AG04450 (cell line): ENCODE data around the gene GALM. TPM values are rescaled to one million over a fixed set of nuclear protein-coding genes. Genes with fewer than 3 reads are reported as not detected.
"Not testable (repeated sequence)": the region's sequence is repeated elsewhere in the genome, so short reads cannot be mapped to it uniquely, and the experiment has no call there.

Experiments used
- CTCF ChIA-PET: fragments of 300-600, 350-600 bp; formaldehyde crosslinking; extraction: SDS; loops from one replicate; lab custom pipeline; 2022; ENCODE audit warnings: antibody characterized with exemption, inconsistent platforms; lab: Charles Lee
- POLR2A ChIA-PET: fragments of 350-600 bp; formaldehyde crosslinking; extraction: SDS; loops from one replicate; lab custom pipeline; 2021; ENCODE audit warnings: antibody characterized with exemption, inconsistent platforms; lab: Yijun Ruan, JAX
- DNase-seq: peaks from one replicate; pipeline ENCODE4 v3.0.0-alpha.2; 2011; ENCODE audit warnings: low read depth, low spot score
- H3K27ac ChIP-seq: one replicate; pipeline ENCODE4 v1.5.1; 2012; ENCODE audit warnings: low read depth, low read length, control low read depth
- H3K27me3 ChIP-seq: one replicate; pipeline ENCODE4 v1.6.0; 2012; ENCODE audit warnings: low read length; ENCODE audit not compliant: control insufficient read depth, insufficient read depth
- H3K4me3 ChIP-seq: 2 replicates; pipeline ENCODE4 v1.5.1; 2011; ENCODE audit warnings: mild to moderate bottlenecking, low read depth, low read length, control low read depth
- H3K9me3 ChIP-seq: 2 replicates; pipeline ENCODE4 v1.5.1; 2012; ENCODE audit warnings: low read length; ENCODE audit not compliant: control insufficient read depth, insufficient read depth
- CTCF ChIP-seq: IDR thresholded peaks from 2 replicates; pipeline ENCODE4 v1.5.1; 2011; ENCODE audit warnings: low read depth, low read length, control low read depth, inconsistent platforms
- polyA plus RNA-seq: library from polyadenylated mRNA; depleted of rRNA; stranded (reverse); fragments of >200 nt; gene quantifications from 2 replicates; pipeline ENCODE4 v1.2.3, GENCODE V29; 2011

Gene GALM
- polyA plus RNA-seq, 1 experiment, result 19.0 TPM

GRCh38 chr2:38700881-38701458, 35.1 kb downstream of the GALM start:
- peak; percentile 33 for DNase-seq
- TF ChIP-seq CTCF, result no peak
- POLR2A ChIA-PET, result no interaction called here
- H3K4me3 ChIP-seq, result no peak overlapping the region
- no peaks in the 10 kb centered on the region for H3K9me3 ChIP-seq
- H3K27ac ChIP-seq, result no peak overlapping the region
- CTCF ChIA-PET, result no interaction called here
- H3K27me3 ChIP-seq, result no peaks in the 10 kb centered on the region

GRCh38 chr2:38701542-38701941, 35.6 kb downstream of the GALM start:
- no peak for TF ChIP-seq CTCF
- no peaks in the 10 kb centered on the region for H3K27me3 ChIP-seq
- POLR2A ChIA-PET, result interaction anchor here (1.4 kb wide), 1 partner anchor 50 kb away, joined by 7 read pairs; the partner anchor contains the start of gene SRSF7
- no peak for DNase-seq
- no peaks in the 10 kb centered on the region for H3K9me3 ChIP-seq
- H3K4me3 ChIP-seq, result no peak overlapping the region
- CTCF ChIA-PET, result no interaction called here
- H3K27ac ChIP-seq, result no peak overlapping the region

DNA sequence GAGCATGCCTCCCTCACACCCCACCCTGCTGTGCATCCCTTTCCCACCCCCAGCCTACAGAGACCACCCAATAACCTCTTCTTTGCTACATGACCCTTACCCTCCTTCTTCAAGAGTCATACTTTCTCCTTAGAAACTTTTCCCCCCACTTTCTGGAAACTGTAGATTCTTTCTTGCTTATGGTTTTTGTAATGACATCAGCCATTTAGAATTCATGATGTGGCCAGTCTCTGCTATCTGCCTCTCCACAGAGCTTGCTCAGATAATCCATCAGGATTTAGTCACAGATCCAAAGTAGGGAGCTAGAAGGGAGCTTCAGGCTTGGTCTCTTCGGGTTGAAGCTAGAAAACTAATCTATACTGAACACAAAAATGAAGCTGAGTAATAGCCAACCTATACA, 36.5 kb downstream of the GALM start:
- Histone ChIP-seq H3K9me3 (no peaks in the 10 kb centered on the region), H3K4me3 (no peak overlapping the region), H3K27ac (peak overlapping the region; percentile 75), H3K27me3 (no peaks in the 10 kb centered on the region)
- DNase-seq, result peak; percentile 82
- no peak for TF ChIP-seq CTCF
- ChIA-PET CTCF (interaction anchor here (0.7 kb wide), 1 partner anchor 15 kb away, joined by 4 read pairs; no protein-coding TSS in a partner anchor), POLR2A (interaction anchor here (0.8 to 1.4 kb wide), 3 partner anchors 11 to 49 kb away, joined by 5 to 12 read pairs (median 7); partner anchors contain the start of gene SRSF7)

GRCh38 chr2:38703336-38703735, 37.4 kb downstream of the GALM start:
- H3K4me3 ChIP-seq, H3K27me3 ChIP-seq, H3K9me3 ChIP-seq, DNase-seq, POLR2A ChIA-PET: not testable (repeated sequence)
- peak overlapping the region; percentile 65 for H3K27ac ChIP-seq
- CTCF ChIA-PET, result interaction anchor here (0.7 to 0.9 kb wide), 2 partner anchors 14 to 121 kb away, joined by 4 to 5 read pairs; no protein-coding TSS in a partner anchor

- DNase-seq, result no peak
- Histone ChIP-seq H3K27ac (no peak overlapping the region), H3K9me3 (no peaks in the 10 kb centered on the region), H3K4me3 (no peak overlapping the region), H3K27me3 (no peaks in the 10 kb centered on the region)
- POLR2A ChIA-PET, result interaction anchor here (0.7 to 1.6 kb wide), 2 partner anchors 14 to 44 kb away, joined by 3 to 4 read pairs; no protein-coding TSS in a partner anchor
- no peak for TF ChIP-seq CTCF
- CTCF ChIA-PET, result interaction anchor here (0.9 to 1.5 kb wide), 2 partner anchors 101 to 123 kb away, joined by 3 to 5 read pairs; no protein-coding TSS in a partner anchor
Measured at GRCh38 chr2:38704664-38705063, 38.8 kb downstream of the GALM start.
